GM18867 (cell line): ENCODE measurements around the gene TCF12.

Source experiments
- ATAC-seq: cut with Tn5 transposase; IDR thresholded peaks from one replicate; pipeline ENCODE4 v1.9.1; 2021; ENCODE audit warnings: mild to moderate bottlenecking, moderate library complexity; ENCODE audit not compliant: unreplicated experiment

The TCF12 gene

DNA sequence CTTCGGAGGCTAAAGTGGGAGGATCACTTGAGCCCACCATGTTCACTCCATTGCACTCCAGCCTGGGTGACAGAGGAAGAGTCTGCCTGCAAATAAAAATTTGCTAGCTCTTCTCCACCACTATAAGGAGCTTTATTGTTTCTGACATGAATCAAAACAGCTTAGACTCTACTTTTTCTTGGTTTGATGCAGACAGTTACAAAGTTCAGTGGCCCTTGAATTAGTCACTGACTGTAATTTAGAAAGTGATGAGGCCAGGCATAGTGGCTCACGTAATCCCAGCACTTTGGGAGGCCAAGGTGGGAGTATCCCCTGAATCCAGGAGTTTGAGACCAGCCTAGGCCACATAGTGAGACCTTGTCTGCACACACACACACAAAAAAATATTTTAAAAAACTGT is 285.5 kb downstream of the TCF12 start:
- ATAC-seq = no peak

DNA sequence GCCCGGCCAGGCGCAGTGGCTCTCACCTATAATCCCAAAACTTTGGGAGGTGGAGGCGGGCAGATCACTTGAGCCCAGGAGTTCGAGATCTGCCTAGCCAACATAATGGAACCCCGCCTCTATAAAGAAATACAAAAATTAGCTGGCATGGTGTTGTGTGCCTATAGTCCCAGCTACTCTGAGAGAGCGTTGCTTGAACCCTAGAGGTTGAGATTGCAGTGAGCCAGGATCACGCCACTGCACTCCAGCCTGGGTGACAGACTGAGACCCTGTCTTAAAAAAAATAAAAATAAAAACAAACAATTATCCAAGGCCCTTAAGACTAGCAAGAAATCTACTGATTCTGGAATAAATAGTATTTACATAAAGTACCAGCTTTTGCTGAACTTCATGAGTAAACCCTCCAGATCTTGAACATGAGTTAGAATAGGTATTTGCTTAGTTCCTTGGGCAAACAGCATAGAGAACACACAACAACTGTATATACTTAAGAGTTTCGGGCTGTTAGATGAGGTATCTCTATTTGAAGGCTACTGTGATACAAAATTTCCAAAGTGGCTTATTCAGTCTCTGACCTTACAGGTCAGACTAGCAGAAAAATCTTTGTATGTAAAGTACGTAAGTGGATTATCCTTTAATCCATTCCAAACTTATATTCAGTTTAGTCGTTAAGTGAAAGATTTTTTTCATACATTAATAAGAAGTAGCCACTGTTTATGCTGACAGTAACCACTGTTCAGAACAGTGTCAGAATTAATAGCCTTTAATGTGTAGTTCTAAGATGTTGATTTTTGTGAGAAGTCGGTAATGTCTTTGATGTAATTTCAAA is 286.8 kb downstream of the TCF12 start:
- no peak for ATAC-seq

DNA sequence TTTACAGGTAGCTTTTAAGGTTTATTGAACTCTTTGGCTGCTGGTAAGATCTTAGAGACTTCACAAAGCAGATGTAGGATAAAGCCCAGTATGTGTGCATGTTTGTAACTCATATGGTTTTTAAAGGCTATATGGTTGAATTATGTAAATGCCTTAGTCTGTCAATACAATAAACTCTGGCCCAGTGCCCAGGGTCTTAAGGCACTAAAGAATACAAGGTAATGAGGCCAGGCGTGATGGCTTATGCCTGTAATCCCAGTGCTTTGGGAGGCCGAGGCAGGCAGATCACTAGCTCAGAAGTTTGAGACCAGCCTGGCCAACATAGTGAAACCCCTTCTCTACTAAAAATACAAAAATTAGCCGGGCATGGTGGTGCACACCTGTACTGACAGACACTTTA is 287.6 kb downstream of the TCF12 start:
- no peak for ATAC-seq

DNA sequence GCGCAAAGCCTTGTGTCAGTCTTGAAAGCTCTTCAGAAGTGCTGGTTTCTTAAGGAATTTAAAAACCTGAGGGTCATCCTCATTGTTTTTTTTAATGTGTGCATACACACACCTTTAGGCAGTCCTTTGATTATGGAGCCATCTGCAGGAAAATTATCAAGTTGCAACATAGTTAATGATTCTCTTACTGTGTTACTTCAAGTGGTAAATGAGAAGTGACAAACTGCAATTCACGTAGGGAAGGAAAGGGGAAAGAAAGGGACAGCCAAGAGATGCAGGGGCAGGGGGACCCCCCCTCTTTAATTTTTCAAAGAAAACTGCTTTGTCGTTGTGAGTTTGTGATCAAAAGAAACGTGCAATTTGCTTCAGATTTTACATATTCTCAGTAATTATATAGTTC is 295.4 kb downstream of the TCF12 start:
- ATAC-seq = no peak

DNA sequence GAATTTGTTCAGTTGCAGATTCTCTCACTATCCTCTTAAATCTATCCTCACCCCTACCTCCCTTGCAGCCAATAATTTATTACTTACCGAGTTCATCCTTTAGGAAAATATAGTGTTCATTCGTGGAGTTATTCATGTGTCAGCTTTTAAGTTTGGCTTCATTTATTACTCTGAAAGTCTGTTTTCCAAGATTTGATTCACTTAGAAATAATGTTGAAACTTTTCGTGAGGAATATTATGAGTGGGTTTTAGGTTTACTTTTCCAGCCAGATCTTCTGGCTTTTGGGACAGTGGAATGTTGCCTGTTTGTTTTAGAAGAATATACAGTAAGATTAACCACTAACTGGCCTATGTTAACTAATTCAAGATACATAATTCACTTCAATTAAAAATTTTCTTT is 296.9 kb downstream of the TCF12 start:
- no peak for ATAC-seq

DNA sequence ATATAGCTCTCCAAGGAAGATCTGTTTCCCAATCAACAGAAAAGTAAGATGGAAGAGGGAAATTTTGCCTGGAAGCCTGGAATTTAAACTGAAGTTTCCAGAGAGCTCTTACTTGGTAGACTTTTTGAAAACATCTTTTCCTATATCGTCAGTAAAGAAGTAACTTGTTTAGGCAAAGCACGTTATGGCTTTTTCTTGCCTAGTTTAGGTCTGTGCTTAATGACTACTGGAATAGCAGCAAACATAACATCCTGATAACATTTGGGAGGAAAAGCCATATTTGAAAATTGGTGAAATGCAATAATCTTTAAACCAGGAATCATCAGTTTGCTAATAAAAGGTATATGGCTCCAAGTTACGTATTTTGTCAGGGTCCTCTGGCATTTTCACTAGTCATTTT is 297.4 kb downstream of the TCF12 start:
- ATAC-seq = no peak

DNA sequence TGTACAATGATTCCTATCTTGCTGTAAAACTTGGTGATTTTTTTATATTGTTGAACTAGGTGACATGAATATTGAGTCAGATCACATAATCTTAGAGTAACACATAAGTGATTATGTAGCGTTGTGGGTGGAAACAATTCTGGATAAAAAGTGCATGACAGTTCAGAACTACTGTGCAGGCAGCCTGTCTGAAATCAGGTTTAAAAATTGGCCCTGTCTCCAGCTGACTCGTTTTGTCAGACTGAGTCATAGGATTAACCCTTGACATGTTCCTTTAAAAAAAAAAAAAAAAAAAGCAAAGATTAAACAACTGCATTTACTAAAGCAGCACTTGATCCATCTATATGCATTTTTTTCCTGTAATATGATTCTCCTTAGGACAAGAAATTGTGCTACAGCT is 297.8 kb downstream of the TCF12 start:
- ATAC-seq = no peak

DNA sequence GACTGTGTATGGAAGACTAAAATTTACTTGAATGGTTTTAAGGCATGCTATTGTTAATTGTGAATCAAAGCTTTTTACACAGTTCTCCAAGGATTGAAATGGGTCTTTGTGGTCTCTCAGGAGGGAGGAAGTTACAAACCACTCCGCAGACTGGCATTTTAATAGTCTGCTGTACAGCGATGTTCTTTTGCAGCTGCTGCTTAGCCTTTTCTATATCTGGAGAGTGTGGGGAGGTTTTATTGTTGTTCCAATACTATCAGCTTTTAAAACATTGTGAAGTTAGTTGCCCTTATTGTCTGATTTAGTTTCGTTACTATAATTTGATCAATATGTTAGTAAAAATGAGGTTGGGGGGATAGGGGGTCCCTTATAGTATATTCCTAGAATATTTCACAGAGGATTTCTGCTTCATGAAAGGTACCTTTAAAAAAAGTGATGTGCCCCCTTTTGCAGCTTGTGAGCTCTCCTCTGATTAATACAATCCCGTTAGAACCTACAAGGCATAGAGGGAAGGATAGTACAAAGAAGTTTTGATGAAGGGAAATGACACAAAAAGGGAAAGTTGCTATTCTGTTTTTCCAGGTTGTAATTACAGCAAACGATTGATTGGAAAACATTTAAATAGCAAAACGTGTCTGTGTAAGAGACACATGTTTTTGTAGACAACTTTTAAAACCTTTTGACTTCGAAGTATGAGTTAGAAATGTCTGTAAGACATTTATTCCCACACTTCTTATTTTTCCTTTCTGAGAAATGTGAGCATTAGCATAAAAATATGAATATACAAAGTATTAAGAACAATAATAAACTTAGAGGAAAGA is 299.5 kb downstream of the TCF12 start:
- ATAC-seq = no peak

DNA sequence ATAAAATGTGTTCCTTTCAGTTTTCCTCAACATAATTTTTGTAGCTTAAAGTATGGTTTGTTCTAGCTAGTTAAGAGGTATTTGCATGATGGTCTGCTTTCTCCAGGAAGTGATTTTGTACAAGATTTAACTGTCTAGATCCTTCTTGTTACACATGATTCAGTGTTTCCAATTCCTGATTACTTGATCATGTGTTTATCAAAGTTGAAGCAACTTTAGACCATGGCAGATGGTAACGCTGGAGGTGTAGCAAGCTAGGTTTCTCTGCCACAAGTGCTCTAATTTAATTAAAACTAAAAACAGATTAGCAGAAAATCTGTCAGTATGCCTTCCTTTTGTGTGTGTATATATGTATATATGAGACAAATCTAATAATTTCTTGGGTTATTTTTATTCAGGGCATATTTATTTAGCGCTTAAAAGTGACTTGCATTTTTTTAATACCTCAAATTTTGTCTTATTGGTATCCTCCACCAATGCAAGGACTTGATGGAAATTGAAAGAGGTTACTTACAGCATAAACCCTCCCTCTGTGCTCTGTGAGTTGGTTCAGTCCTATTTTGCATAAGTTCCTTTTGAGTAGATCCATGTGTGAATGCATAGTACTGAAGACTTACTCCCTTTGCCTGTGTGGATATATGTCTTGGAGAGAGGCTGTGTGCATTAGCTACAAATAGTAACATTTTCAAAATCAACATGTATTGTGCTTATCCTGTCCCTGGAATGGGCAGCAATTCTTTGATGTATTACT is 300.6 kb downstream of the TCF12 start:
- no peak for ATAC-seq

DNA sequence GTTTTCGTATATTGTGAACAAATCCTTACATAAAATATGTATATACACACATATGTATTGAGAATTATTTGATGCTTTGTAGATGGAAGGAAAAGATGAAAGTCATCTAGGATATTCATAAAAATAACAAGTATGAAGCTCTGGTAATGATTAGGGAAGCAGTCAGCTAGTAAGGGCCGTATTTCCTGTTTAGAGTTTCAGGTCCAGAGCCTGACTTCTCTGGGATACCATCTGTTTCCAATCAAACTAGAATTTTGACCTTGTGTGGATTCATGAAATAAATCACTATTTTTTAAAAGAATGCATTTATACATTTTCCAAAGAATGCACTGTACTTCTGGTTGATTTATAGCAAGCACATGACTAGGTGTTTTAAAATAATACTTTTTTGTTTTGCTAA is 301.8 kb downstream of the TCF12 start:
- no peak for ATAC-seq

DNA sequence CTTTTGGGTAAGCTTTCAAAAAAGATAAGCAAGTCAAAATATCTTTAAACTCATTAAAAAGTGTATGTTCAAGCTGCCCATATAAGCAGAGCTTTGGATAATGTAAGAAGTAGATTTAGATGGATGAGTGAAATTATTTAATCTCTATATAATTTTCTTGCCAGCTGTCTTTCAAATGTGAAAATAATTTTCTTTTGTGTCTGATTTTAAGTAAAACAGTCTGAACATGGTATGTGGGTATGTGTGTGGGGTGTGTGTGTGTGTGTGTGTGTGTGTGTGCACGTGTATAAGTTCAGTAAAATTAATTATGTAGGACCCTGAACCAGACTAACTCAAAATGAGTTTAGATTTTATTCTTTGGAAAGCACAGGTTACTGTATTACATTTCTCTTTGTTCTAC is 302.7 kb downstream of the TCF12 start:
- ATAC-seq = no peak

DNA sequence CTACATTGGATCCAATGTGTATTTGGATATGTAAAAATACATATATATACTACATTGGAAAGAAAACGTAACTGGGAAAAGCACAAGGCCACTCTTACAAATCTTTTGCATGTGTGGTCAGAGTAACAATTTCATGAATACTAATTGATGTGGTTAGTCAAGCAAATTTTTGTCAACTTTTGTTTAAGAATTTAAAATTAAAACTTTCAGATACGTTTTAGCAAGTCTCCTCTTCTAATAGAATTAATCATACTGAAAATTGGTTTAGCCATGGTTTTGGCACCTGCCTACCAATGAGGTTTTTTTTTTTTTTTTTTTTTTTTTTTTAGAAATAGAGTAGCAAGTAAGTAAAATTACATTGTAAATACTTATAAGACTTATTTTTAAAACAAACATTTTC is 304.9 kb downstream of the TCF12 start:
- ATAC-seq = peak; percentile 49

DNA sequence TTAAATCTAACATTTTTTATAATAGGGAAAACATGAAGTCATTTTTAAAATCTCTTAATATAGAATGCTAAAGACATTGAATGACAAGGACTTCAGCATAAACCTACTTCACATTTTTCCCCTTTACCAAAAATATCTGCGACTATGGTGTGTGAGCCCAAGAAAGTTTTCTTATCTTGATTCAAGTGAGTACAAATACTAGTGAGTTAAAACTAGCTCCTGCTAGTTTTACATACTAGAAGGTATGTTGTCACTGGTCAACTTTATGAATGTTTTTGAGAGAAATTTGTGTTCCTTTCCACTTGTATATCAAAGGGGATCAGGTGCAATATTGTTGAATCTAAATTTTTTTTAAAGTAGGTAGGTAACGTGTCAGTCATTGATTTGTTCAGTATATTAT is 305.4 kb downstream of the TCF12 start:
- no peak for ATAC-seq

DNA sequence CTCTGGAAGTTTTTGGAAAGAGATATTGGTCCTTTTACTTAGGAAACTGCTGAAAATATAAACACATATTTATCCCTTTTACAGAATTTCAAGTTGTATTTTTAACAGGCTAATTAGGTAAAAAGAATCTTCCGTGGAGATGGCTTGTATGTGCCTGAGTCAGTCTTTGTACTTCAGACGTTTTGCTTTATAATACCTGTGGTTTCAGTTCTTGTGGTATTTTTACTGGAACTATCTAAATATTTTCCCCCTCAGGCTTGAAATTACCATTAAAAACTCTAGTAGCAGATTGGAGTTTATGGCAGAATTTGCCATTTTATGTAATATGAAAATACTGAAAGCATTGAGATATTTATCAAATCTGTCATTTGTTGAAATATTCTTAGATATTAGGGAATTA is 306.2 kb downstream of the TCF12 start:
- no peak for ATAC-seq

DNA sequence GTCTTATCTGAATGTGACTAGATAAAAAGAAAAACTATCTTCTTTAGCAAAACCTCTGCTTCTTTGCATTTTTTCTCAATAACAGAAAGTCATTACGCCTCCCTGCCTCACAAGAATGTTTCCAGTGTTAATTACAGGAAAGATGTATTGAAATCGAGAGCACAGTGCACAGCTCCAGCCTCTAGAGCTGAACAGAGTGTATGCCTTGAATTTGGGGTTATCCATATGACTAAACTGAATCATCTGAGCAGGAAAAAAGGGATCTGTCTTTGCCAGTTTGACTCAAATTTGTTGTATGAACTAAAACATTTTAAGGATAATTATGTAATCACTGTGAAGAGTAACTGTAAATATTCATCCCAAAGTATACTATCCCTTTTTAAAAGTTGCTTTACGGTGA is 308.7 kb downstream of the TCF12 start:
- no peak for ATAC-seq

DNA sequence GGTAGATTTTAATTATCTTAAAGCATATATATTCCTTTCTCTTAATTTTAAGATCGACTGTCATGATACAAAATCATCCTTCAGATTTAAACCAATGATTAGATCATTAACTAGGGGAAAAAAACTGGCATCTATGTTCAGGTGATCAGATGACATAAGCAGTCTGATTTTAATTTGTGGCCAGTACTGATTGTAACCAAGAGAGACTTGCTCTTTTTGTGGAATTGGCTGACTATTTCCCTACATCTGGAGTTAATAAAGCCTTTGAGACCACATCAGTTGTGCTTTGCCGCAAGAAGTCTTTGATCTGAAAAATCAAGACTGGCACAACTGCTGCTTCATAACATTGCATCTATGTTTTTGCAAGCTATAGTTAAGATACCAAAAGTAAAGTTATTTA is 309.5 kb downstream of the TCF12 start:
- no peak for ATAC-seq

DNA sequence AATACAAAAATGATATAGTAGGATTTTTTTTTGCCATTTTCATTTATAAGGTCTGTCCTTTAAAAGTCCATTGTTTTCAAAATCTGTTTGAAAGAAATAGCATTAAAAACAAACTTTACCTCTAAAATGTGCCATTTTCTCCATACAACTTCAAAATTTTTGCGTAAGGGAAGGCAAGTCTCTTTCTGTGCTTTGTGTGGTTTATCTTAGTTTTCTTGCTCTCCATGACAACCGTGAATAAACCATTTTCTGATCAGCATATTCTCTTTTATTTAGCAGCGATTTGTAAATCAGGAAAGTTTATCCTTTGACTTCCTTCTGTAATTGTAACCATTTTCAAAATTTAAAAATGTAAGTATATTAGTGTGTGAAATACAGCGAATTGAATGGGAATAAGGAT is 310.0 kb downstream of the TCF12 start:
- ATAC-seq = no peak

DNA sequence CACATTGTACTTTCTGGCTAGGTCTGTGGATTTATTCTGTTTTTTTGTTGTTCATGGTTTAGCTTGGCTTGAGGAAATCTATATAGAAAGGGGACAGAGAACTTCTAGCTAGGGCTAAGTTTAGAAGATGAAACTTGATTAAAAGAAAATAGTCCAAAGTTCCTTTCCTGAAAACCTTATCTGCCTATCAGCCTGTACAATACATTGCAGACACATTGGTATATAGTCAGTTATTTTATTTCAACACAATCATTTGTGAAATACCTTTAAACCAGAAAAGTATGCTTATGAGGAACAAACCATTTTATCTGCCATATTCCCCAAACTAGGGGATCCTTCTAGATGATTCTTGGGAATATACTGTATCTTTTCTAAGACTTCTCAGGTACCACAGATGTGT is 310.6 kb downstream of the TCF12 start:
- ATAC-seq = no peak

DNA sequence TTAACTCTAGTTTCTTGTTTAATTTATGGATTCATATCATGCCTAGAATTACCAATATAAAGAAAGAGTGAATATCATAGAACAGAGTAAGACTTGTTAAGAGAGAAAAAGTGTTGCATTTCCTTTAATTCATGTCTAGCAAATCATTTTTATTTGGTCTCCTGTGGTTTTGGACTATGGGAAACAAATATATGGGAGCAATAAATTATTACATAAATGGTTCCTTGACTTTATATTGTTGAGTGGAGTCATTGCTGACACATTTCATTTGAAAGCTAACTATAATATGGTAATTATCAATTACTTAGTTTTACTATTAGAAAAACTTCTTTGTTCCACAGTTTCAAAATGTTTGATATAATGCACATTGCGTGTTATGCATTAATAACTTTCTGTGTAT is 313.1 kb downstream of the TCF12 start:
- ATAC-seq = no peak

DNA sequence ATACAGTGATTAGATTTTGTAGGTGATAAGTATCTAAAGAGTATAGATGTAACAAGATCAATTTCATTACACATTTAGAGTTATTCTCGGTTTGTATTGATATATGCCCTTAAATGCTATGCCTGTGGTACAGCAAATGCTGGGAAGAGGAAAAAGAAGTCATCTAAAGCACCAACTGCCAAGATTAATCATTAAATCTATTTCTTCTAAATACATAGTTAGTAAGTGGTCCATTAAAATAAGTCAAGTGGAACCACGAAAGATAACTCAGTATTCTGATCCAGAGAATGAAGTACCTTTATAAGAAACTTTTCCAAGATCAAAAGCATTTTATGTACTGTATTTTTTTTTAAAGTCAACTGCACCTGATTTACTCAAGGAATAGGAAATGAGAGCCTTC is 315.7 kb downstream of the TCF12 start:
- ATAC-seq = no peak

DNA sequence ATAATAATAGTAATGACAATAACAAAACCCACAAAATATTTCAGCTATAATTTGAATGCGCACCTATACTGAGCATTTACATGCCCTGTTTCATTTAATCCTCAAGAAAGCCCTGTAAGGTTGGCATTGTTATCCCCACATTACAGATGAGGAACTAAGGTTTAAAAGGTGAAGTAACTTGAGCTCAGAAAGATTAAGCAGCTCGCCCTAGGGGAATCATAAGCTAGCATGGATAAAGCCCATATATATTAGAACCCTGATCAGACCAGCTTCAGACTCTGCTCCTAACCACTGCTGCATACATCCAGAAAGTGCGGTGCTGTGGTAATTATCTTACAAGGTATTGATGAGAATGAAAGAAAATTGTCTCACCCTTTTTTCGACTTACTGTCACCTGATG is 316.7 kb downstream of the TCF12 start:
- ATAC-seq = no peak

DNA sequence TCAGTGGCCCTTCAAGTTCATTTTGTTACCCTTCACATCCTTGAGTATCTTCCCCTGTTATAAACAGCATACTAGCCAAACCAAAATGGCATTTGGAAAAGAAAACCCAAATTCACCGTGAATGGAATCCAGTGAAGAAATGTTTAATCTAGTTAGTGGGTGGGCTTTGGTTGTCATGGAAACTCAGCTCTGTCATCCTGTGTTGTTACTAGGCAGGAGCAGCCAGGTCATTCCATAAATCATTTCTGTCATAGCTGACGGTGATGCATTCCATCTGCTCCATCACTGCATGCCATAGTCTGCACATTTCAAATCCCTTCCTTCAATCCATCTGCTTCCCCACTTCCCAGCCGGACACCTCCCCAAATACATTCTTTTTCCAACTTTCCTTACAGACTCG is 317.4 kb downstream of the TCF12 start:
- ATAC-seq = no peak
